Stimulated activated CD8-positive, alpha-beta memory T cell treated with anti-CD3 and anti-CD28 coated beads, Interleukin-7, amount 100 ng/mL, for 24 hours (primary cell): Measurements from ENCODE around the gene BNC2.

Experiments used
- DNase-seq: peaks from one replicate; pipeline ENCODE4 v3.0.0-alpha.2; 2020; ENCODE audit warnings: low read depth

Gene BNC2

DNA sequence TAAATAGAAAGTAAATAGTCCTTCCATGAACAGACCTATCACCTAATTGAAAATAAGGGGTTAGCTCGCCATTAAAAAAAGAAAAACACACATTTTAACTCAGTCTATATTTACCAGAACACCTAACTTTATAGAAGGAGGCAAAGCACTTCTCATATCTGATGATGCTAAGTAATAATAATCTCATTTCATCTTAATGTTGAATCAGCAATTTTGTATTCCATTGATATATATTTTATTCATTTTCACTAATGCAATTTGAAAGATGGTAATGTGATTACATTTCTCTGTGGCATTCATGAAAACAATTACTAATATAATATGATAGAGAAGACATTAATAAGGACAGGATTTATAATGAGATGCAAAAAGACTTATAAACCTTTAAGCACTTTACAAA, 276.7 kb downstream of the BNC2 start:
- no peak for DNase-seq

DNA sequence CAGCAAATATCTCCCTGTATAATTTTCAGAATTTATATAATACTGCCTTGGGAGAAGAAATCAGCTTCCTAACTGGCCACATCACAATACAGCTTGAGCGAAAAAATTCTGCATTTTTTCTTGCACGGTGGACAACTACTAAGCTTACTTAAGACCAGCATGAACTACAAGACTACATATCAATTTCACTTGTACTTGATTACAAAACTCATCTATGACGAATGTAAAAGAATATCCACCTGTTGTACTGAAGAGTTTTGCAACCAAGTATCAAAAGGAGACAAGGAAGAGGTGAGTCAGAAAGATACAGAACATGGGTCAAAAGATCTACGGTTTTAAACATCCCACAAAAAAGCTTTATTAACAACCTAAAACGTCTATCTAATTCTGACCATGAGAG, 279.4 kb downstream of the BNC2 start:
- DNase-seq = no peak

DNA sequence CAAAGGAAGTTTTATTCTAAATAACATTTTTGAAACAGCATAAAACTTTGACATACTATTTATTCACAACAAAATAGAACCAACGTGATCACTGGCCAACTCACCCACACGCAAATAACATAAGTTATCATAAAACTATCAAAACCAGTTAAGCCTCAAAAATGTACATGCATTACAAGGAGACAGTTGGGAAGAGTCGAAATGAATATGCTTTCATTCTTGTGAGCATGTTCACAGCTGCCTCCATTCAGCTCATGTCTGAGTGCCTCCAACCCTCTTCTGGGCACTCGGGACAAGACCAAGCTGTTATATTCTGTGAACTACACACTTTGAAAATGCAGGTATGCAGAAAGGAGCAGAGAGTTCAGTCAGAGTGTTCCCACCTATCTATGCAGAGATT, 284.9 kb downstream of the BNC2 start:
- DNase-seq = no peak

DNA sequence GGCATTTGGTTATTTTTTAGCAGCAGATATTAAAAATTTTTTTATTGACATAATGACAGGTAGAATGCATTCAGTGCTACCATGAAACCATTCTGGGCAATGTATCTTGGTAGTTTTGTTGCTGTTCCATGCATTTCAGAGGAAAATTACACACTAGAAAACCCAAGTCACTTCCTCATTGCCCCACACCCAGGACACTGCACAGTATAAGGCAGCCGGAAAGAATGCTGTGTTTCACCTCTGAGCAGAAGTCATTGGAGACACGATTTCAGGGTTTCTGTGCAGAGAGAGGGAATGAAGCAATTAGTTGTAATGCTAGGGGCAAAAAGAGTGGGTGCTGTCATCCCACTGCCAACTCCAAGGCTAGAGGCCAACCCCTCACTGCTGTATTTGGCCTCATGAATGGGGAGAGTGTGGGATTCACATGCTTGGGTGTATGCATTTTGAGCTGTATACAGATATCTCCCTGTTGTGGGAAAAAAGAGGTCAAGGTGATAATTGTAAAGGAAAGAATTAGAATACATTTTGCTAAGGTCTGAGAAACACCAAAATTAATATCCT, 290.5 kb downstream of the BNC2 start:
- no peak for DNase-seq

GRCh38 chr9:16575986-16576245, 294.6 kb downstream of the BNC2 start:
- no peak for DNase-seq

GRCh38 chr9:16575142-16575985, 295.1 kb downstream of the BNC2 start:
- no peak for DNase-seq

DNA sequence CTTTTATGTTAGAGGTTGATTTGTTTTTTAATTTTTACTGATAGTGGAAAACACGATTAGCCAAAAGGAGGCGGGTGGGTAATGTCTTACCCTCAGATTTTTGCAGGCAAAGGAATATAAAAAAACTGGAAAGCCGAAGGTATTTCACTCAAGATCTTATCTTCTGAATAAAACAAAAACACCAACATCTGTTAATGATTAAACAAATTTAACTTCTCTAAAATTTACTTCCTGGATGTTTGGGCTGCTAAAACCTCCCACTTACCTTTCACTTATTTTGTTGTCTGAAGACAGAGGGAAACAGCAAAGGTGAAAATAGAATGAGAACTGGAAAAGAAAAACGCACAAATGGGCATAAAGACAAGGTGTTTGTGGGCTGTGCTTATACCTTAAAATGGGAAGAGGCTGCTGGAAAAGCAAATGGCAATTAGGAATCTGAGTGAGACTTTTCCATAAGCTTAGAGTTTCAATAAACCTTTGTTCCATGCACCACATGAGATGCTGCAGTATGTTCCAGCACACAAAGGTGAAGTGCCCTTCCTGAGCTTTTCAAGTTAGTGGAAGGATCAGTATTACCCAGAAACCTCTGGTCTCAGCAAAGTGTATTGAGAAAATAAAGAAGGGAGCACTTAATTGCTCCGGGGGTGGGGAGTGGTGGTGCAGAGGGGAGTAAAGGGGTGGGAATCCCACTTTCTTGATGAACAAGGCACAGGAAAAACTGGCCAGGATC, 298.3 kb downstream of the BNC2 start:
- DNase-seq = no peak

GRCh38 chr9:16571127-16571802, 299.2 kb downstream of the BNC2 start:
- no peak for DNase-seq

DNA sequence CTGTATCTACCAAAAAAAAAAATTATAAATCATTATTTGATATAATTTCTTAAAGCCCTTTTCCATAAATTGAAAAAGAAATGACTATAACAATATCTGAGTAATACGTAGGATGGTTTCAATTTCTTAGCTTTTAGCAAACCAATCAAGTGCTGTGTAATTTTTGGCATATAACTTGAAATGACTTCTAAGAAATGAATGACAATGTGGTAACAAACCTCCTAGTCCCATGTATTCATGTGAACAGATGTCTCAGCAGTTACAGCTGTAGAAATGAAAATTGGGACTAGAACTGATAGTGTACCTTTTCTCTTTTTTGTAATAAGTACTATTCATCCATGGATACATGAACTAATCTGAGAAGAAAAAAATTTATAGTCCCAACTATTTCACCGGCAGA, 307.0 kb downstream of the BNC2 start:
- DNase-seq = no peak

DNA sequence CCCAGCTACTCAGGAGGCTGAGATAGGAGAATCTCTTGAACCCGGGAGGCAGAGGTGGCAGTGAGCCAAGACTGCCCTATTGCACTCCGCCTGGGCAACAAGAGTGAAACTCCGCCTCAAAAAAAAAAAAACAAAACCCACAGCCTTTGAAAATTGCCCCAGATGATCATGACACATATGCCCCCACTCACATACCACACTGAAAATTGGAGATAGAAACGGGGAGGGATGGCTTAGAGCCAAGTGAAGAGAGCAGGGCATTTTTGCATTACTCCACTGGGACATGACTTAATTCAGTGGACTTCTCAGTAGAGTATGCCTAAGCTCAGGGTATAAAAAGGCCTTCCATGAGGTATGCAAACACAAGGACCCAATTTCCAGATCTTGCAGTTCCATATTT, 309.3 kb downstream of the BNC2 start:
- no peak for DNase-seq

DNA sequence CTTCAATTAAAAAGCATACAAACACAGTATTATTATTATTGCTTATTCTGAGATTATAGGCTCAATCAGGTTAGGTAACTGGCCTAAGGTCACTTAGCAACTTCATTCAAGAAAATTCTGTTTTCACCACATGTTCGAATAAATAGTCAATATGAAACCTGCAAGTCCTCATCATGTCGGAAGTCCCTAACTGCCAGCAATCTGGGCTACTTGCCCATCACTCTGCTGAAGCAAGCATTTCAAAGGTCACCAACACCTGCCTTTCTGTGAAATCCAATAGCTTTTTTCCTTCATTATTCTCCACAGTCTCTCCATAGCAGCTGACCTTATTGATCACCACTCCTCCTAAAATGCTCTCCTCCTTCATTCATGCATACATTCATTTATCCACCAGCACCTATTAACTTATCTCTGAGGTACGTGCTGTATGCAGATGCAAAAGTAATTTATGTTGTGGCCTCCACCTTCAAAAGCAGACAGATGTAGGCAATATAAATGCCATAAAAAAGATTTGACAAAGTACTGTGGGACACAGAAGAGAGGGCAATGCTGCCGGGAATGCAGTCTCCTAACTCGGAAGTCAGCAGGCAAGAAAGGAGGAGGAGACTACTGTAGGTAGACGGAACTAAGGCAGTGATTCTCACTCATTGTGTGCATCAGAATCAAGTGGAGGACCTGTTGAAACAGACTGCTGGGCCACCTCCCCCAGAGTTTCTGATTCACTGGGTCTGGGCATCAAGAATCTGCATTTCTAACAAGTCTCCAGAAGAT, 310.9 kb downstream of the BNC2 start:
- DNase-seq = no peak

- no peak for DNase-seq
These were observed 314.7 kb downstream of the BNC2 start for GRCh38 chr9:16555802-16556201.

GRCh38 chr9:16553869-16554540, 316.5 kb downstream of the BNC2 start:
- no peak for DNase-seq

GRCh38 chr9:16552252-16552651, 318.2 kb downstream of the BNC2 start:
- no peak for DNase-seq

GRCh38 chr9:16551692-16552091, 318.8 kb downstream of the BNC2 start:
- no peak for DNase-seq

GRCh38 chr9:16545639-16546038, 324.8 kb downstream of the BNC2 start:
- no peak for DNase-seq

DNA sequence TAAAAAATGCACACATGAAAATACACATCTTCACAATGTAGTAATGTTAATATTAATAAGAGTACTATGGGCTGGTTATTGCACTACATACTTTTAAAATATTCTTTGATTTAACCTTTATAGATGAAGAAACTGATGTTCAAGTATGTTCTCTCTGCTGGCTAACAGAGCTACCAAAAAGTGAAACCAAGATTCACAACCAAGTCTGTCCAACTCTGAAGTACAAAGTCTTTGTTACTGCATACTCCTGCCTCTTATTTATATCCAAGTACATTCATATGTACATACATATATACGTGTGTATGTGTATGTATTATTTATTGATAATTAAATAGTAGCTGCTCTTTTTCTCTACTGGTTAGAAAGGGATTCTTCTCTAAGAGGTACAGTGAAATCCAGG, 325.6 kb downstream of the BNC2 start:
- DNase-seq = no peak

DNA sequence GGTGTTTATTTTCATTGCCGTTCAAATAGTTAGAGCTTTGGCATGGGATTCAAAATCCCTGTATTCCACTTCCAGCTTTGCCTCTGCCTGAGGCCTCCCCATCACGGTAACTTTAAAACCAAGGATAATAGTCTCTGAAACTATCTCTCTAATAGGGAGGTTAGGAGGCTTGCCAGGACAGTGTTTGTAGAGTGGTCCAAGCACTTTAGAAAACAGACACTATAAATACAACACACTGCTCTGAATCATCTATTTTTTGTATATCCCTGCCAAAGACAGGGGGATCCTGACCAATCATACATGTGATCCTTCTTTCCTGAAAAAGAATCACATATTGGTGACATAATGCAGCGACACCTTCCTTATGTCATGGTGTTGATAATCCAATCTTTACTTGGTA, 326.8 kb downstream of the BNC2 start:
- DNase-seq = no peak

- DNase-seq = no peak
These were observed 327.2 kb downstream of the BNC2 start for GRCh38 chr9:16543225-16543624.

- DNase-seq = no peak
These were observed 328.2 kb downstream of the BNC2 start for GRCh38 chr9:16542290-16542689.

- no peak for DNase-seq
These were observed 329.5 kb downstream of the BNC2 start for GRCh38 chr9:16540743-16541613.
